ENCODE results near the gene GUCA2A. TPM values are rescaled to one million over a fixed set of nuclear protein-coding genes. Genes with fewer than 3 reads are reported as not detected.

The GUCA2A gene
- total and polyA plus RNA-seq, 9 of the 15 experiments (the other 6 are each of a cell fraction or from before 2014, with no cell fraction given): not detected

- POLR2A ChIA-PET: interaction anchor here (1.0 to 1.8 kb wide), 2 partner anchors 8 to 10 kb away, joined by 3 to 9 read pairs; no protein-coding TSS in a partner anchor
- Histone ChIP-seq H3K36me3 (ENCODE audit: control insufficient read depth, insufficient read depth, low read length) (no peaks in the 10 kb centered on the region), H2AFZ (ENCODE audit: low read depth, low read length) (no peak overlapping the region), H3K9me1 (ENCODE audit: control insufficient read depth, insufficient read depth, low read length) (no peaks in the 10 kb centered on the region), H3K79me2 (ENCODE audit: control insufficient read depth, insufficient read depth, low read length) (no peaks in the 10 kb centered on the region), H4K20me1 (replicated peaks; ENCODE audit: control insufficient read depth, insufficient read depth, low read length) (no peaks in the 10 kb centered on the region), H3K4me2 (ENCODE audit: insufficient read depth, low read length) (no peak overlapping the region), H3K4me1 (replicated peaks in 1 of 2; ENCODE audit: control insufficient read depth in 2 of 2, insufficient read depth in 2 of 2, low read length in 2 of 2) (no peaks in the 10 kb centered on the region), H3K9me3 (replicated peaks; ENCODE audit: control insufficient read depth, insufficient read depth, low read depth, low read length) (no peaks in the 10 kb centered on the region), H3K4me3 (no peak overlapping the region), H3K9ac (ENCODE audit: insufficient read depth in 1 of 2, low read depth in 2 of 2, low read length in 2 of 2) (no peak overlapping the region), H3K27ac (ENCODE audit: extremely low read depth, low read depth, low read length) (no peak overlapping the region), H3K27me3 (ENCODE audit: control insufficient read depth in 2 of 2, insufficient read depth in 2 of 2, low read length in 2 of 2) (peaks cover 8 to 25% of the 10 kb centered on the region in 2 experiments; a peak in 3 of 5 replicates)
- no TSS peak for BruUV-seq (replicated peaks)
- no peak for DNase-seq (ENCODE audit: extremely low read depth in 1 of 4, low spot score in 3 of 4)
- no peak for TF ChIP-seq U2AF2 (optimal IDR thresholded peaks at IDR 0.05; ENCODE audit: low read depth, low read length)
- TF ChIP-seq ZNF696 (CRISPR knock-in tag; conservative IDR thresholded peaks at IDR 0.05): no peak
- no peak for TF ChIP-seq ZNF146 (CRISPR knock-in tag; IDR thresholded peaks at IDR 0.05; ENCODE audit: unreplicated experiment)
- TF ChIP-seq NR2F6 (CRISPR knock-in tag; IDR thresholded peaks at IDR 0.05): no peak
- TF ChIP-seq, protein P1, sequence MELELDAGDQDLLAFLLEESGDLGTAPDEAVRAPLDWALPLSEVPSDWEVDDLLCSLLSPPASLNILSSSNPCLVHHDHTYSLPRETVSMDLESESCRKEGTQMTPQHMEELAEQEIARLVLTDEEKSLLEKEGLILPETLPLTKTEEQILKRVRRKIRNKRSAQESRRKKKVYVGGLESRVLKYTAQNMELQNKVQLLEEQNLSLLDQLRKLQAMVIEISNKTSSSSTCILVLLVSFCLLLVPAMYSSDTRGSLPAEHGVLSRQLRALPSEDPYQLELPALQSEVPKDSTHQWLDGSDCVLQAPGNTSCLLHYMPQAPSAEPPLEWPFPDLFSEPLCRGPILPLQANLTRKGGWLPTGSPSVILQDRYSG (tag; conservative IDR thresholded peaks at IDR 0.05; ENCODE audit: low read depth): no peak
- TF ChIP-seq HDAC3 (IDR thresholded peaks at IDR 0.05; ENCODE audit: borderline replicate concordance, partially characterized antibody): no peak
- TF ChIP-seq, protein P2, sequence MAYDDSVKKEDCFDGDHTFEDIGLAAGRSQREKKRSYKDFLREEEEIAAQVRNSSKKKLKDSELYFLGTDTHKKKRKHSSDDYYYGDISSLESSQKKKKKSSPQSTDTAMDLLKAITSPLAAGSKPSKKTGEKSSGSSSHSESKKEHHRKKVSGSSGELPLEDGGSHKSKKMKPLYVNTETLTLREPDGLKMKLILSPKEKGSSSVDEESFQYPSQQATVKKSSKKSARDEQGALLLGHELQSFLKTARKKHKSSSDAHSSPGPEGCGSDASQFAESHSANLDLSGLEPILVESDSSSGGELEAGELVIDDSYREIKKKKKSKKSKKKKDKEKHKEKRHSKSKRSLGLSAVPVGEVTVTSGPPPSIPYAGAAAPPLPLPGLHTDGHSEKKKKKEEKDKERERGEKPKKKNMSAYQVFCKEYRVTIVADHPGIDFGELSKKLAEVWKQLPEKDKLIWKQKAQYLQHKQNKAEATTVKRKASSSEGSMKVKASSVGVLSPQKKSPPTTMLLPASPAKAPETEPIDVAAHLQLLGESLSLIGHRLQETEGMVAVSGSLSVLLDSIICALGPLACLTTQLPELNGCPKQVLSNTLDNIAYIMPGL (CRISPR knock-in tag; IDR thresholded peaks at IDR 0.05): no peak
- TF ChIP-seq TBP (optimal IDR thresholded peaks at IDR 0.05; ENCODE audit: low read depth, low read length): no peak
- TF ChIP-seq CTBP1 (IDR thresholded peaks at IDR 0.05; ENCODE audit: borderline replicate concordance): no peak
- TF ChIP-seq ZNF175 (CRISPR knock-in tag; IDR thresholded peaks at IDR 0.05; ENCODE audit: low read depth): no peak
- TF ChIP-seq MYBL2 (IDR thresholded peaks at IDR 0.05; ENCODE audit: low read depth): no peak
- no peak for TF ChIP-seq MYBL2 (CRISPR knock-in tag; IDR thresholded peaks at IDR 0.05; ENCODE audit: borderline replicate concordance)
- TF ChIP-seq JUN (IDR thresholded peaks at IDR 0.05; ENCODE audit: borderline replicate concordance, low read depth, low read length): no peak
- TF ChIP-seq JUN (CRISPR knock-in tag; IDR thresholded peaks at IDR 0.05; ENCODE audit: borderline replicate concordance): no peak
- no peak for TF ChIP-seq XRCC5 (IDR thresholded peaks at IDR 0.05; ENCODE audit: low read depth, low read length)
- TF ChIP-seq ZNF551 (CRISPR knock-in tag; IDR thresholded peaks at IDR 0.05): no peak
- no peak for TF ChIP-seq ARID4B (CRISPR knock-in tag; IDR thresholded peaks at IDR 0.05)
- CTCF ChIA-PET (ENCODE audit: low intra/inter-chr PET ratio): no interaction called here
- no peak for FAIRE-seq
- intact Hi-C loops (cut with micrococcal nuclease): no loop called here
- WGBS (ENCODE audit: insufficient coverage, low coverage, missing lambda C conversion rate): 2% methylated on average over 6 of the region's 6 CpGs
- ATAC-seq: no peak
- in situ Hi-C loops (cut with MboI): loop anchor here (25.0 kb wide), 1 partner anchor 315 kb away; no protein-coding TSS in a partner anchor
Measured at GRCh38 chr1:42127767-42128166, 36.8 kb downstream of the GUCA2A start.

All from K562 (cell line).